Activated CD8-positive, alpha-beta memory T cell treated with anti-CD3 and anti-CD28 coated beads for 4 hours (primary cell): Measurements from ENCODE around the gene TIFAB.

Source experiments
- DNase-seq, 2 donors: peaks; one replicate each; pipeline ENCODE4 v3.0.0-alpha.2; 2020; ENCODE audit warnings: low read depth in 2 of 2

The TIFAB gene

GRCh38 chr5:135425641-135426040, 26.5 kb downstream of the TIFAB start:
- DNase-seq, result no peak

- DNase-seq, result no peak
Observed at GRCh38 chr5:135423846-135424168, 28.3 kb downstream of the TIFAB start.

GRCh38 chr5:135423146-135423845, 28.9 kb downstream of the TIFAB start:
- DNase-seq, result no peak

- DNase-seq, result no peak
Observed at GRCh38 chr5:135422419-135422818, 29.7 kb downstream of the TIFAB start.

- DNase-seq, result no peak
Observed at GRCh38 chr5:135417083-135417482, 35.1 kb downstream of the TIFAB start.

- DNase-seq, result no peak
Observed at GRCh38 chr5:135405082-135405481, 47.1 kb downstream of the TIFAB start.

GRCh38 chr5:135402031-135402430, 50.1 kb downstream of the TIFAB start:
- no peak for DNase-seq

GRCh38 chr5:135400866-135401265, 51.3 kb downstream of the TIFAB start:
- DNase-seq, result no peak

- DNase-seq, result no peak
Observed at GRCh38 chr5:135399794-135400542, 52.2 kb downstream of the TIFAB start.

- peak; percentile 62 to 70 for DNase-seq
Observed at GRCh38 chr5:135398855-135399793, 53.0 kb downstream of the TIFAB start, which contains the start of gene MACROH2A1. Gene MACROH2A1 (minus strand): TSS chr5:135399231. CDS start chr5:135389093, 10,138 bp downstream.

GRCh38 chr5:135398160-135398854, 53.8 kb downstream of the TIFAB start:
- DNase-seq, result no peak
